ENCODE measurements around the gene MLXIP. TPM values are rescaled to one million over a fixed set of nuclear protein-coding genes. Genes with fewer than 3 reads are reported as not detected.

Gene MLXIP
- total and polyA plus RNA-seq, 2 of the 13 experiments (the other 11 are each of a cell fraction or from before 2014, with no cell fraction given): 5.3 to 6.7 TPM

GRCh38 chr12:122062832-122063693, 15.5 kb upstream of the MLXIP start (continued):
- TF ChIP-seq RXRA (CRISPR knock-in tag; IDR thresholded peaks at IDR 0.05): peak; percentile 14; the same call in 1 of the 2 replicates
- no peak for TF ChIP-seq MEIS2 (CRISPR knock-in tag; IDR thresholded peaks at IDR 0.05)
- no peak for TF ChIP-seq ZSCAN21 (CRISPR knock-in tag; IDR thresholded peaks at IDR 0.05; ENCODE audit: borderline replicate concordance)
- no peak for TF ChIP-seq CC2D1A (CRISPR knock-in tag; IDR thresholded peaks at IDR 0.05)
- TF ChIP-seq KDM5A (IDR thresholded peaks at IDR 0.05; ENCODE audit: borderline replicate concordance, low read length): no peak; the same call in 1 of the 2 replicates
- no peak for TF ChIP-seq HMGA1 (CRISPR knock-in tag; conservative IDR thresholded peaks at IDR 0.05)
- no peak for TF ChIP-seq ZNF570 (CRISPR knock-in tag; IDR thresholded peaks at IDR 0.05; ENCODE audit: borderline replicate concordance)
- TF ChIP-seq REST (IDR thresholded peaks at IDR 0.05; ENCODE audit: borderline replicate concordance in 1 of 2, low read depth in 1 of 2, low read length in 2 of 2): no peak; a peak in 1 of 4 replicates
- no peak for TF ChIP-seq ZMAT3 (CRISPR knock-in tag; conservative IDR thresholded peaks at IDR 0.05)
- no peak for TF ChIP-seq STAG1 (CRISPR knock-in tag; IDR thresholded peaks at IDR 0.05)
- TF ChIP-seq BCL3 (CRISPR knock-in tag; IDR thresholded peaks at IDR 0.05): no peak
- TF ChIP-seq ZNF513 (CRISPR knock-in tag; conservative IDR thresholded peaks at IDR 0.05): no peak
- TF ChIP-seq ZNF160 (CRISPR knock-in tag; IDR thresholded peaks at IDR 0.05): no peak
- no peak for TF ChIP-seq ZSCAN30 (CRISPR knock-in tag; IDR thresholded peaks at IDR 0.05)
- no peak for TF ChIP-seq ZNF549 (CRISPR knock-in tag; IDR thresholded peaks at IDR 0.05)
- no peak for TF ChIP-seq PRMT3 (CRISPR knock-in tag; IDR thresholded peaks at IDR 0.05; ENCODE audit: borderline replicate concordance, low read depth)
- TF ChIP-seq ZBTB49 (CRISPR knock-in tag; IDR thresholded peaks at IDR 0.05; ENCODE audit: borderline replicate concordance): no peak
